ENCODE data around the gene EVA1A. TPM values are rescaled to one million over a fixed set of nuclear protein-coding genes. Genes with fewer than 3 reads are reported as not detected.

Gene EVA1A
- polyA plus RNA-seq, 3 donors, result not detected

DNA sequence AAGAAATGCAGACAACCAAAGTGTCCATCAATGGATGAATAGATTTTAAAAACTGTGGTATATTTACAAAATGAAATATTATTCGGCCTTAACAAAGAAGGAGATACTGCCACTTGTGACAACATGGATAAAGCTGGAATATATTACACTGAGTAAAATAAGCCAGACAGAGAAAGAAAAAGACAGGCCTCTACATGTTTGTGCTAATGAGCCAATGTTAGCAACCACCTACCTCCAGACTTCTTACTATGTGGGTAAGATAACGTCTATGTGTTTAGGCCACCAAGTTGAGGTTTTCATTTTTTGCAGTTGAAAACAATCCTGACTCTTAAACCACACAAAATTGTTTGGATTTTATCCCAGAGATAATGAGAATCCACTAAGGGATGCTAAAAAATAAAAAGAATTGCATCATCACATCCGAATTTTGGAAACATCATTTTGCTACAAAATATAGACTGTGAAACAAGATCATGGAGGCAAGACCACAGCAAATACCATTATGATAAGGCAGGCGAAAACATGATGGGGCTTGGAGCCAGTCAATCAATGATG, 47.0 kb downstream of the EVA1A start:
- no peak overlapping the region for H3K4me2 ChIP-seq (replicated peaks; ENCODE audit: extremely low read depth, low read length, poor library complexity, severe bottlenecking)
- no peaks in the 10 kb centered on the region for H3K79me2 ChIP-seq (ENCODE audit: insufficient read depth, low read length)
- DNase-seq, result no peak
- H4K20me1 ChIP-seq (ENCODE audit: insufficient read depth, low read length), result no peaks in the 10 kb centered on the region
- no peaks in the 10 kb centered on the region for H3K4me1 Mint-ChIP-seq
- no peak overlapping the region for H3K9ac ChIP-seq (ENCODE audit: insufficient read depth, low read length, poor library complexity, severe bottlenecking)
- no peaks in the 10 kb centered on the region for H3K27me3 ChIP-seq (ENCODE audit: control insufficient read depth in 2 of 2, insufficient read depth in 2 of 2, low read length in 2 of 2)
- H3K4me3 Mint-ChIP-seq, result no peak overlapping the region
- no peaks in the 10 kb centered on the region for H3K4me1 ChIP-seq (ENCODE audit: control insufficient read depth in 1 of 2, insufficient read depth in 2 of 2, low read length in 2 of 2)
- peaks cover 4 to 16% (median 15%) of the 10 kb centered on the region in 7 donors for H3K9me3 Mint-ChIP-seq
- H3K27ac Mint-ChIP-seq, result no peak overlapping the region
- WGBS (ENCODE audit: insufficient coverage), result no CpG with 5 or more reads among the region's 4 CpGs
- H3K36me3 ChIP-seq (replicated peaks in 1 of 2; ENCODE audit: control insufficient read depth in 1 of 2, insufficient read depth in 2 of 2, low read length in 2 of 2), result no peaks in the 10 kb centered on the region
- H3K9me3 ChIP-seq (replicated peaks in 1 of 2; ENCODE audit: control insufficient read depth in 1 of 2, insufficient read depth in 1 of 2, low read length in 2 of 2), result peaks cover 7 to 11% of the 10 kb centered on the region in 2 donors
- TF ChIP-seq, protein P1, sequence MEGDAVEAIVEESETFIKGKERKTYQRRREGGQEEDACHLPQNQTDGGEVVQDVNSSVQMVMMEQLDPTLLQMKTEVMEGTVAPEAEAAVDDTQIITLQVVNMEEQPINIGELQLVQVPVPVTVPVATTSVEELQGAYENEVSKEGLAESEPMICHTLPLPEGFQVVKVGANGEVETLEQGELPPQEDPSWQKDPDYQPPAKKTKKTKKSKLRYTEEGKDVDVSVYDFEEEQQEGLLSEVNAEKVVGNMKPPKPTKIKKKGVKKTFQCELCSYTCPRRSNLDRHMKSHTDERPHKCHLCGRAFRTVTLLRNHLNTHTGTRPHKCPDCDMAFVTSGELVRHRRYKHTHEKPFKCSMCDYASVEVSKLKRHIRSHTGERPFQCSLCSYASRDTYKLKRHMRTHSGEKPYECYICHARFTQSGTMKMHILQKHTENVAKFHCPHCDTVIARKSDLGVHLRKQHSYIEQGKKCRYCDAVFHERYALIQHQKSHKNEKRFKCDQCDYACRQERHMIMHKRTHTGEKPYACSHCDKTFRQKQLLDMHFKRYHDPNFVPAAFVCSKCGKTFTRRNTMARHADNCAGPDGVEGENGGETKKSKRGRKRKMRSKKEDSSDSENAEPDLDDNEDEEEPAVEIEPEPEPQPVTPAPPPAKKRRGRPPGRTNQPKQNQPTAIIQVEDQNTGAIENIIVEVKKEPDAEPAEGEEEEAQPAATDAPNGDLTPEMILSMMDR (IDR thresholded peaks at IDR 0.05), result no peak
- no peak overlapping the region for H3K27ac ChIP-seq (ENCODE audit: low read depth in 1 of 2, low read length in 2 of 2)
- H3K36me3 Mint-ChIP-seq, result no peaks in the 10 kb centered on the region
- H3K4me3 ChIP-seq (replicated peaks in 1 of 3; ENCODE audit: low read depth in 2 of 3, low read length in 3 of 3), result no peak overlapping the region
- H2AFZ ChIP-seq (ENCODE audit: insufficient read depth, low read depth, low read length, poor library complexity, severe bottlenecking), result no peak overlapping the region
- intact Hi-C loops (cut with micrococcal nuclease), result no loop called here
- peaks cover 0 to 5% (median 2%) of the 10 kb centered on the region in 3 donors for H3K27me3 Mint-ChIP-seq (ENCODE audit: low read depth in 3 of 3)

DNA sequence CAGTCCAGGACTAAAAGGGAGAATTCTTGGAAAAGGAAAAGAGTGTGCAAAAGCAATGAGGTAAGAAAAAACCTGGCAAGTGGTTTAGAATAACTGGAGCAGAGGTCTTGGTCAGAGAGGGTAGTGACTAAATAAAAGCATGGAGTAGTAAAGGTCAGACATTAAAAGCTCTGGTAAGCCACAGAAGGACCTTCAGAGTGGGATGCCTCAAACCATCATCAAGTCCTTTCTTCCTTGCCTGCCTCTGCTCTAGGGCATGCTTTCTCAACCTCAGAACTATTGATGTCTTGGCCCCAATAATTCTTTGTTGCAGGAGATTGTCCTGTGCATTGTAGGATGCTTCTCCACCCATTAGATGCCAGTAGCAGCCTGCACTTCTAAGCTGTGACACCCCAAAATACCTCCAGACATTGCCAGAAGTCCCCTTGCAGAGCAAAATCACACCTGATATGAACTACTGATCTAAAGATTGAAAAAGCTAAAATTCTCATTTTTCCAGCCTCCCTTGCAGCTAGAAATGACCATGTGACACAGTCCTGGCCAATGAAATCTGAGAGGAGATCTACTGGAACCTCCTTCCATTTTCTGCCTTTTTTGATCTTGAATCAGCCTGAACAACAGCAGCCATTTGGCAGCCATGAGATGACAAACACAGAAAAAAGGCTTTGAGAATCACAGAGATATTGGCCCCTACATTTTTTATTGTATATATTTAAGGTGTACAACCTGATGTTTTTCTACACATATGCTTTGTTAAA, 48.1 kb downstream of the EVA1A start:
- H3K36me3 Mint-ChIP-seq, result no peaks in the 10 kb centered on the region
- no peaks in the 10 kb centered on the region for H4K20me1 ChIP-seq (ENCODE audit: insufficient read depth, low read length)
- no peak overlapping the region for H3K27ac Mint-ChIP-seq
- no peak overlapping the region for H3K4me3 Mint-ChIP-seq
- no peaks in the 10 kb centered on the region for H3K4me1 ChIP-seq (ENCODE audit: control insufficient read depth in 1 of 2, insufficient read depth in 2 of 2, low read length in 2 of 2)
- no peaks in the 10 kb centered on the region for H3K36me3 ChIP-seq (replicated peaks in 1 of 2; ENCODE audit: control insufficient read depth in 1 of 2, insufficient read depth in 2 of 2, low read length in 2 of 2)
- H3K4me3 ChIP-seq (replicated peaks in 1 of 3; ENCODE audit: low read depth in 2 of 3, low read length in 3 of 3), result no peak overlapping the region
- peaks cover 0 to 5% (median 2%) of the 10 kb centered on the region in 3 donors for H3K27me3 Mint-ChIP-seq (ENCODE audit: low read depth in 3 of 3)
- no peak overlapping the region for H2AFZ ChIP-seq (ENCODE audit: insufficient read depth, low read depth, low read length, poor library complexity, severe bottlenecking)
- peaks cover 7 to 21% (median 18%) of the 10 kb centered on the region in 7 donors for H3K9me3 Mint-ChIP-seq
- DNase-seq, result no peak
- H3K9ac ChIP-seq (ENCODE audit: insufficient read depth, low read length, poor library complexity, severe bottlenecking), result no peak overlapping the region
- TF ChIP-seq, protein P1 (IDR thresholded peaks at IDR 0.05), result no peak
- H3K79me2 ChIP-seq (ENCODE audit: insufficient read depth, low read length), result no peaks in the 10 kb centered on the region
- H3K9me3 ChIP-seq (replicated peaks in 1 of 2; ENCODE audit: control insufficient read depth in 1 of 2, insufficient read depth in 1 of 2, low read length in 2 of 2), result peaks cover 13 to 14% of the 10 kb centered on the region in 2 donors
- H3K4me2 ChIP-seq (replicated peaks; ENCODE audit: extremely low read depth, low read length, poor library complexity, severe bottlenecking), result no peak overlapping the region
- intact Hi-C loops (cut with micrococcal nuclease), result no loop called here
- no peak overlapping the region for H3K27ac ChIP-seq (ENCODE audit: low read depth in 1 of 2, low read length in 2 of 2)
- H3K4me1 Mint-ChIP-seq, result no peaks in the 10 kb centered on the region
- no peaks in the 10 kb centered on the region for H3K27me3 ChIP-seq (ENCODE audit: control insufficient read depth in 2 of 2, insufficient read depth in 2 of 2, low read length in 2 of 2)

All from CD14-positive monocyte (primary cell).